Limb (tissue), 2 donors: Measurements from ENCODE around the gene CHD2.
A peak's percentile ranks its signal among the peaks of the same experiment; 100 is the strongest.

Experiments
- DNase-seq, 2 donors: peaks; one replicate each; pipeline ENCODE4 v3.0.0-alpha.2; 2016; ENCODE audit errors: extremely low spot score in 2 of 2

The CHD2 gene

GRCh38 chr15:93018574-93018973 is 118.5 kb downstream of the CHD2 start:
- no peak for DNase-seq

GRCh38 chr15:93019090-93019489 is 119.0 kb downstream of the CHD2 start:
- no peak for DNase-seq

- DNase-seq, result no peak
Measured at GRCh38 chr15:93019971-93020370, 119.8 kb downstream of the CHD2 start.

- no peak for DNase-seq
Measured at GRCh38 chr15:93020976-93021772, 121.0 kb downstream of the CHD2 start.

GRCh38 chr15:93024293-93024692 is 124.2 kb downstream of the CHD2 start:
- no peak for DNase-seq

- no peak for DNase-seq
Measured at GRCh38 chr15:93024716-93025624, 124.8 kb downstream of the CHD2 start.

GRCh38 chr15:93025625-93025982 is 125.5 kb downstream of the CHD2 start:
- DNase-seq, result no peak

- no peak for DNase-seq
Measured at GRCh38 chr15:93026380-93026817, 126.3 kb downstream of the CHD2 start.

- DNase-seq, result no peak
Measured at GRCh38 chr15:93027413-93027812, 127.3 kb downstream of the CHD2 start.

GRCh38 chr15:93028111-93028631 is 128.0 kb downstream of the CHD2 start:
- peak in 1 of 2 donors; percentile 36 for DNase-seq

GRCh38 chr15:93028632-93029213 is 128.6 kb downstream of the CHD2 start:
- peak; percentile 58 to 70 for DNase-seq

GRCh38 chr15:93029214-93029835 is 129.2 kb downstream of the CHD2 start:
- DNase-seq, result peak in 1 of 2 donors; percentile 42

- DNase-seq, result peak in 1 of 2 donors; percentile 38
Measured at GRCh38 chr15:93029836-93030429, 129.8 kb downstream of the CHD2 start.

GRCh38 chr15:93030430-93031102 is 130.4 kb downstream of the CHD2 start:
- DNase-seq, result peak; percentile 67 to 85

- no peak for DNase-seq
Measured at GRCh38 chr15:93031103-93031464, 131.0 kb downstream of the CHD2 start.

- DNase-seq, result peak in 1 of 2 donors; percentile 16
Measured at GRCh38 chr15:93031557-93032384, 131.6 kb downstream of the CHD2 start.

GRCh38 chr15:93032515-93033206 is 132.5 kb downstream of the CHD2 start:
- peak in 1 of 2 donors; percentile 11 for DNase-seq

GRCh38 chr15:93033434-93034045 is 133.4 kb downstream of the CHD2 start:
- peak in 1 of 2 donors; percentile 22 for DNase-seq
